Colonic mucosa (tissue), 4 donors: ENCODE measurements around the gene FAM13A. TPM values are rescaled to one million over a fixed set of nuclear protein-coding genes. Genes with fewer than 3 reads are reported as not detected.

ENCODE experiments used
- DNase-seq: peaks from one replicate; pipeline ENCODE4 v3.0.0-alpha.2; 2020
- H3K27ac ChIP-seq: fragments of 200-600 bp; one replicate; pipeline ENCODE4 v1.8.0; 2021
- H3K27me3 ChIP-seq: fragments of 200-600 bp; one replicate; pipeline ENCODE4 v1.8.0; 2021
- H3K36me3 ChIP-seq: fragments of 200-600 bp; one replicate; pipeline ENCODE4 v1.8.0; 2021
- H3K4me1 ChIP-seq: fragments of 200-600 bp; one replicate; pipeline ENCODE4 v1.8.0; 2021; ENCODE audit warnings: mild to moderate bottlenecking
- H3K4me3 ChIP-seq: fragments of 200-600 bp; one replicate; pipeline ENCODE4 v1.8.0; 2021
- H3K9ac ChIP-seq, 2 donors: one replicate each; pipeline ENCODE4 v1.7.0; 2013; ENCODE audit warnings: control low read depth in 2 of 2, low read depth in 2 of 2, low read length in 2 of 2
- H3K9me3 ChIP-seq: fragments of 200-600 bp; one replicate; pipeline ENCODE4 v1.8.0; 2021
- intact Hi-C: fragments of 100-400 bp; cut with DNase I; formaldehyde crosslinking; loops from one replicate; pipeline ENCODE4 v1.14.1; 2022
- total RNA-seq, 2 donors: library from RNA; stranded (reverse); fragmentation: NEBNext Ultra II Directional in 1 of 2; extraction: Animal tissue kit (Norgen Biotek cat#: 25700) in 1 of 2; gene quantifications; one replicate each; pipeline ENCODE4 v1.2.1, GENCODE V29; 2021
- TF ChIP-seq, protein P1 (sequence below): fragments of 200-600 bp; IDR thresholded peaks from one replicate; pipeline ENCODE4 v1.8.0; 2022; ENCODE audit warnings: antibody characterized with exemption, mild to moderate bottlenecking
- donor health status: healthy.
- donor health status: DM: no; HTN: no; CAD: no.
- donor health status: DM: no; HTN: no; CAD: no.

The FAM13A gene
- total RNA-seq, 2 donors from 2014 or later: 34.0 to 248 TPM

DNA sequence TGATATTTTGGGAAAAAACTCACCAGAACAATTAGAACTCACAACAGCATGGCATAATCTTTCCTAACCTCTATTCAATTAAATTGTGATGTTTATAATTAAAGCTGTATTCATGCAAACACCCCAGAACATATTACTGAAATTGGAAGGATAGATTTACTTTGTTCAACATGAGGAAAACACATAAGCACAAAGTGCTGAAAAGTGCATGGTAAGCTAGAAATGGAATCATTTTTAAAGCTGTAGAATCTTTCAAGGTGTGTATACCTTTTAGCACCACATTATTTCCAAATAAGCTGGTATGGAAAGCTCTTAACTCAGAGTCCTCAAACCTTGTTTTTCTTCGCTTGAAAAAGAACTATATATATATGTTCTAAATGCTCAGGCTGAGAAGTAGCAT is 268.6 kb downstream of the FAM13A start:
- no peaks in the 10 kb centered on the region for H3K4me1 ChIP-seq
- no peak overlapping the region for H3K27ac ChIP-seq
- H3K9me3 ChIP-seq: no peaks in the 10 kb centered on the region
- TF ChIP-seq, protein P1, sequence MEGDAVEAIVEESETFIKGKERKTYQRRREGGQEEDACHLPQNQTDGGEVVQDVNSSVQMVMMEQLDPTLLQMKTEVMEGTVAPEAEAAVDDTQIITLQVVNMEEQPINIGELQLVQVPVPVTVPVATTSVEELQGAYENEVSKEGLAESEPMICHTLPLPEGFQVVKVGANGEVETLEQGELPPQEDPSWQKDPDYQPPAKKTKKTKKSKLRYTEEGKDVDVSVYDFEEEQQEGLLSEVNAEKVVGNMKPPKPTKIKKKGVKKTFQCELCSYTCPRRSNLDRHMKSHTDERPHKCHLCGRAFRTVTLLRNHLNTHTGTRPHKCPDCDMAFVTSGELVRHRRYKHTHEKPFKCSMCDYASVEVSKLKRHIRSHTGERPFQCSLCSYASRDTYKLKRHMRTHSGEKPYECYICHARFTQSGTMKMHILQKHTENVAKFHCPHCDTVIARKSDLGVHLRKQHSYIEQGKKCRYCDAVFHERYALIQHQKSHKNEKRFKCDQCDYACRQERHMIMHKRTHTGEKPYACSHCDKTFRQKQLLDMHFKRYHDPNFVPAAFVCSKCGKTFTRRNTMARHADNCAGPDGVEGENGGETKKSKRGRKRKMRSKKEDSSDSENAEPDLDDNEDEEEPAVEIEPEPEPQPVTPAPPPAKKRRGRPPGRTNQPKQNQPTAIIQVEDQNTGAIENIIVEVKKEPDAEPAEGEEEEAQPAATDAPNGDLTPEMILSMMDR: no peak
- intact Hi-C loops: no loop called here
- DNase-seq: no peak
- no peak overlapping the region for H3K4me3 ChIP-seq
- H3K9ac ChIP-seq: no peak overlapping the region
- H3K36me3 ChIP-seq: peaks cover 4% of the 10 kb centered on the region
- no peaks in the 10 kb centered on the region for H3K27me3 ChIP-seq

DNA sequence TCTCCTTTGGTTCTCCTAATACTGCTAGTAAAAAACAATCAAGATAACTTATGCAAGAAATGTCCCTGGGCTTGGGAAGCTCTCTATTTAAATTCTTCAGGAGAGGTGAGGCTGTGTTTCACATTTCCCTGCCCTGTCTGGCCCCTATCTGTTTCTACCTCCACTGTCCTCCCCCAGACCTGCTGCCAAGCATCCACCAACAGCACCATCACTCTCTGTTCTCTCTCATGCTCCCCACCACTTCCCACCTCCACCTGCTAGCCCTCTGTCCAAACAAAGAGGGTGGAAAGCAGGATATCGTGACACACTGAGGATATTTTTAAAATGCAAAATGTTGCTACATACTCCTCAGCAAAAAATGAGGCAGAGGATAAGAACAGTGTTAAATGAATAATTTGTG is 271.0 kb downstream of the FAM13A start:
- no peak for DNase-seq
- H3K36me3 ChIP-seq: peaks cover 4% of the 10 kb centered on the region
- TF ChIP-seq, protein P1: no peak
- H3K27me3 ChIP-seq: no peaks in the 10 kb centered on the region
- H3K9ac ChIP-seq: no peak overlapping the region
- no peak overlapping the region for H3K4me3 ChIP-seq
- intact Hi-C loops: no loop called here
- no peaks in the 10 kb centered on the region for H3K9me3 ChIP-seq
- no peaks in the 10 kb centered on the region for H3K4me1 ChIP-seq
- H3K27ac ChIP-seq: no peak overlapping the region

DNA sequence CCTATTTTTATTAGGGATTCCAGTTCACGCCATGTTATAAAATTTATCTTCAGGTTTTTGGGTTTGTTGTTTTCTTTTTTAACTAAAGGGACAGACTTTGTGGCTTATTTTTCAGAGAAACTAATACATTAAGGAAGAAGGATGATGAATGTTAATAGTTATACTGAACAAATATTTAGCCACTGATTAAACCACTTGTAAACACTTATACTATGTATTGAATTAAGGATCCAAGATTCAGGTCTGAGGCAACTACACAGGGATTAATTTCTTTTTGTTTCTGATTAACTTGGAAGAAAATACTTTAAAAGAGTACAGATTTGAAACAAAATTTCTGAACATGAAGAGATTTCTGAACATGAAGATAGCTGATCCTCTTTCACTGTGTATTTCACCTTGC is 276.6 kb downstream of the FAM13A start:
- TF ChIP-seq, protein P1: no peak
- Histone ChIP-seq H3K36me3 (no peaks in the 10 kb centered on the region), H3K9me3 (no peaks in the 10 kb centered on the region), H3K27ac (no peak overlapping the region), H3K27me3 (no peaks in the 10 kb centered on the region), H3K4me3 (no peak overlapping the region), H3K9ac (no peak overlapping the region), H3K4me1 (no peaks in the 10 kb centered on the region)
- no peak for DNase-seq
- intact Hi-C loops: no loop called here

DNA sequence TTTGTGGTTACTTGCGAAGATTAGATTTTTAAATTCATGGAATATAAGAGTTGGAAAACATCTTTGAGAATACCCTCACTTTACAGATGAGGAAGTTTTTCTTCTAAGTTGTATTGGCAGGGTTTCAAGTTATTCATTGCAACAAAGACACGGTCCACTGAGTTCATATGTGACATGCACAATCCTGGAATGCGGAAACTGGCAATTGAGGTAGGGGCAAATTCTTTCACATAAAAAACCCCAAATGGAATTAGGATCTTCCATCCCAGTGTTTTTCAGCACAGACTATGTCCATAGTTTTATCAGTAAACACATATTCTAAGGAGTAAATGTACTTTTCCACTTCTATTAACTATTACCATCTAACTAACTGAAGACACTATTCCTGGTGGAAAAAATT is 277.6 kb downstream of the FAM13A start:
- TF ChIP-seq, protein P1: no peak
- intact Hi-C loops: no loop called here
- DNase-seq: no peak
- H3K9ac ChIP-seq: no peak overlapping the region
- no peak overlapping the region for H3K4me3 ChIP-seq
- no peaks in the 10 kb centered on the region for H3K36me3 ChIP-seq
- no peaks in the 10 kb centered on the region for H3K9me3 ChIP-seq
- H3K27me3 ChIP-seq: no peaks in the 10 kb centered on the region
- no peak overlapping the region for H3K27ac ChIP-seq
- no peaks in the 10 kb centered on the region for H3K4me1 ChIP-seq

DNA sequence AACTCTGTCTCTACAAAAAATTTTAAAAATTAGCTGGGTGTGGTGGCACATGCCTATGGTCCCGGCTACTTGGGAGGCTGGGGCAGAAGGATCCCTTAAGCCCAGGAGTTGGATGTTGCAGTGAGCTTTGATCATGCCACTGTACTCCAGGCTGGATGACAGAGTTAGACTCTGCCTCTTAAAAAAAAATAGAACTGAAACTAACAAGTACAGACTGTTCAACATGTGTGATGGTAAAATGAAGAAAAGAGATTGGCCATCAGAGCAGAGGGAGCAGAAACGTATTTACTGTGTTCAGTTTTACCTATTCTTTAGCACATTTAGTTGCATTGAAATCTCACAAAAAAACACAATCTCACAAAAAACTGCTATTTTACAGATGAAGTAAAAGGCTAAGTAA is 281.5 kb downstream of the FAM13A start:
- Histone ChIP-seq H3K4me1 (no peaks in the 10 kb centered on the region), H3K36me3 (no peaks in the 10 kb centered on the region), H3K4me3 (no peak overlapping the region), H3K9me3 (no peaks in the 10 kb centered on the region), H3K27ac (no peak overlapping the region), H3K27me3 (no peaks in the 10 kb centered on the region), H3K9ac (no peak overlapping the region)
- intact Hi-C loops: no loop called here
- DNase-seq: no peak
- TF ChIP-seq, protein P1: no peak

DNA sequence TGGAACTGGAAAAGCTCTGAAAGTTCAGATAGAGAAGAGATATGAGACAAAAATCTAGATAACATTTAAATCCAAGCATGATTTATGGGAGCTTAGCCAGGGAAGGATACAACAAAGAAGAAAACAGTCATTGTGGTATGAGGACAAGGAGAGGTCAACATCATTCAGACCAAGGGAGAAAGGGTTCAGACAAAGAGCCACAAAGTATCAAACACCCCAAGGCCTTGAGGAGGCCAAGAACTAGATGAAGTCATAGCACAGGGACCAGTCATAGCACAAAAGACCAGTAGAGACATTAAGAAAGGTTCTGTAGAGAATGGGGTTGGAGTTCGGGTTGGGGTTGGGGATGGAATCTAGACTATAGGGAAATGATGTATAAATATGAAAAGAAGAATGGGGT is 282.0 kb downstream of the FAM13A start:
- H3K27ac ChIP-seq: no peak overlapping the region
- TF ChIP-seq, protein P1: no peak
- H3K27me3 ChIP-seq: no peaks in the 10 kb centered on the region
- DNase-seq: no peak
- intact Hi-C loops: no loop called here
- H3K4me3 ChIP-seq: no peak overlapping the region
- no peak overlapping the region for H3K9ac ChIP-seq
- no peaks in the 10 kb centered on the region for H3K4me1 ChIP-seq
- no peaks in the 10 kb centered on the region for H3K36me3 ChIP-seq
- no peaks in the 10 kb centered on the region for H3K9me3 ChIP-seq
